Vagina (tissue), 2 donors: Measurements from ENCODE around the gene WWOX.

Source experiments
- POLR2A ChIP-seq, 2 donors: fragments of 450-650 bp; IDR thresholded peaks; one replicate each; pipeline ENCODE4 v1.6.1; 2017; ENCODE audit warnings: antibody characterized with exemption in 2 of 2, mild to moderate bottlenecking in 2 of 2, moderate library complexity in 2 of 2
- POLR2AphosphoS5 ChIP-seq, 2 donors: sonication (generic); formaldehyde crosslinking; IDR thresholded peaks; one replicate each; pipeline ENCODE4 v1.9.0; 2017; ENCODE audit warnings: antibody characterized with exemption in 2 of 2, mild to moderate bottlenecking in 2 of 2, low read depth in 1 of 2; ENCODE audit not compliant: insufficient read depth in 1 of 2
- TF ChIP-seq, protein P1 (sequence below), 3 experiments: fragments of 450-650 bp in 2 of 3; fragments of 200-600 bp in 1 of 3; sonication (generic) in 1 of 3; IDR thresholded peaks; one replicate each; pipeline ENCODE4 v1.5.1; 2017 to 2019; ENCODE audit warnings: antibody characterized with exemption in 3 of 3, mild to moderate bottlenecking in 2 of 3, moderate library complexity in 2 of 3

DNA sequence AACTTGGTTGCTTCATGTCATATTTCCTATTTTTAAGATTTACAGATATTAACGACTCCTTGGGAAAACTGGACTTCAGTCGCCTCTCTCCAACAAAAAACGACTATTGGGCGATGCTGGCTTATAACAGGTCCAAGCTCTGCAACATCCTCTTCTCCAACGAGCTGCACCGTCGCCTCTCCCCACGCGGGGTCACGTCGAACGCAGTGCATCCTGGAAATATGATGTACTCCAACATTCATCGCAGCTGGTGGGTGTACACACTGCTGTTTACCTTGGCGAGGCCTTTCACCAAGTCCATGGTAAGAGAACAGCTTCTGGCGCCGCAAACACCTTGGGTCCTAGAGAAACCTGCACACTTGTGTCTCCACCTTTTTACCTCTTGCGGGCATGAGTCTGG is 333.0 kb downstream of the WWOX start:
- TF ChIP-seq POLR2AphosphoS5 (IDR thresholded peaks at IDR 0.05; ENCODE audit: insufficient read depth in 1 of 2, low read depth in 1 of 2) (no peak), POLR2A (IDR thresholded peaks at IDR 0.05) (no peak)
- TF ChIP-seq, protein P1, sequence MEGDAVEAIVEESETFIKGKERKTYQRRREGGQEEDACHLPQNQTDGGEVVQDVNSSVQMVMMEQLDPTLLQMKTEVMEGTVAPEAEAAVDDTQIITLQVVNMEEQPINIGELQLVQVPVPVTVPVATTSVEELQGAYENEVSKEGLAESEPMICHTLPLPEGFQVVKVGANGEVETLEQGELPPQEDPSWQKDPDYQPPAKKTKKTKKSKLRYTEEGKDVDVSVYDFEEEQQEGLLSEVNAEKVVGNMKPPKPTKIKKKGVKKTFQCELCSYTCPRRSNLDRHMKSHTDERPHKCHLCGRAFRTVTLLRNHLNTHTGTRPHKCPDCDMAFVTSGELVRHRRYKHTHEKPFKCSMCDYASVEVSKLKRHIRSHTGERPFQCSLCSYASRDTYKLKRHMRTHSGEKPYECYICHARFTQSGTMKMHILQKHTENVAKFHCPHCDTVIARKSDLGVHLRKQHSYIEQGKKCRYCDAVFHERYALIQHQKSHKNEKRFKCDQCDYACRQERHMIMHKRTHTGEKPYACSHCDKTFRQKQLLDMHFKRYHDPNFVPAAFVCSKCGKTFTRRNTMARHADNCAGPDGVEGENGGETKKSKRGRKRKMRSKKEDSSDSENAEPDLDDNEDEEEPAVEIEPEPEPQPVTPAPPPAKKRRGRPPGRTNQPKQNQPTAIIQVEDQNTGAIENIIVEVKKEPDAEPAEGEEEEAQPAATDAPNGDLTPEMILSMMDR (IDR thresholded peaks at IDR 0.05): no peak
